ENCODE measurements around the gene TVP23A. TPM values are rescaled to one million over a fixed set of nuclear protein-coding genes. Genes with fewer than 3 reads are reported as not detected.

Gene TVP23A
- total RNA-seq, 4 donors from 2014 or later: 0.13 to 0.45 TPM; not detected in 2

DNA sequence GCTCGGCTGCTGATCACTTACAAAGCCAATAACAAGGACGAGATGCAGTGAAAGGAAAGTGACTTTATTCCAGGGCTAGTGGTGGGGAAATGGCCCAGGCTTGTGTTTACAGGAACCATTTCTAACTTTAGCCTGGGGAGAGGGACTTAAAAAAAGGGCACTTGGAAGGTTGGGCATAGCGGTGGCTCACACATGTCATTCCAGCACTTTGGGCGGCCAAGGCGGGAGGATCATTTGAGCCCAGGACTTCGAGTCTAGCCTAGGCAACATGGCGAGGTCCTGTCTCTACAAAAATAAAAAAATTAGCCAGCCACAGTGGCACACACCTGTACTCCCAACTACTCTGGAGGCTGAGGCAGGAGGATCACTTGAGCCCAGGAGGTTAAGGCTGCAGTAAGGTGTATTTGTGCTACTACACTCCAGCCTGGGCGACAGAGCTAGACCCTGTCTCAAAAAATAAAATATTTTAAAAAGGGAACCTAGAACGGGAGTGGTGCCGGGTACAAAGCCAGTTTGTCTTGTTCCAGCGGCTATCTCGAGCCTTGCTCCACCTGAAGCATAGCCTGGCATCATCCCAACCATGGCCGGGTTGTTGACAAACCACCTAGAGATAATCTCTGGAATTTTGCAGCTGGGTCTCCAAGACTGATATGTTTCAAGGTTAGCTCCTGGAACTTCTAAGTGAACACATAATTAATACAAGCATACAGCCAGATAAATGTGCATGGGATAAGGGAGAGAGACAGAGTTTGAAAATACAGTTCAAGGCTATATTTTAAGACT, 5.7 kb upstream of the TVP23A start:
- peak overlapping the region in 2 of 3 donors; percentile 95 to 99 for H3K27ac ChIP-seq
- DNase-seq: peak; percentile 82 to 90
- no peaks in the 10 kb centered on the region for H3K9me3 ChIP-seq
- TF ChIP-seq, protein P1, sequence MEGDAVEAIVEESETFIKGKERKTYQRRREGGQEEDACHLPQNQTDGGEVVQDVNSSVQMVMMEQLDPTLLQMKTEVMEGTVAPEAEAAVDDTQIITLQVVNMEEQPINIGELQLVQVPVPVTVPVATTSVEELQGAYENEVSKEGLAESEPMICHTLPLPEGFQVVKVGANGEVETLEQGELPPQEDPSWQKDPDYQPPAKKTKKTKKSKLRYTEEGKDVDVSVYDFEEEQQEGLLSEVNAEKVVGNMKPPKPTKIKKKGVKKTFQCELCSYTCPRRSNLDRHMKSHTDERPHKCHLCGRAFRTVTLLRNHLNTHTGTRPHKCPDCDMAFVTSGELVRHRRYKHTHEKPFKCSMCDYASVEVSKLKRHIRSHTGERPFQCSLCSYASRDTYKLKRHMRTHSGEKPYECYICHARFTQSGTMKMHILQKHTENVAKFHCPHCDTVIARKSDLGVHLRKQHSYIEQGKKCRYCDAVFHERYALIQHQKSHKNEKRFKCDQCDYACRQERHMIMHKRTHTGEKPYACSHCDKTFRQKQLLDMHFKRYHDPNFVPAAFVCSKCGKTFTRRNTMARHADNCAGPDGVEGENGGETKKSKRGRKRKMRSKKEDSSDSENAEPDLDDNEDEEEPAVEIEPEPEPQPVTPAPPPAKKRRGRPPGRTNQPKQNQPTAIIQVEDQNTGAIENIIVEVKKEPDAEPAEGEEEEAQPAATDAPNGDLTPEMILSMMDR (IDR thresholded peaks at IDR 0.05): no peak
- TF ChIP-seq POLR2A (IDR thresholded peaks at IDR 0.05): no peak
- no peaks in the 10 kb centered on the region for H3K36me3 ChIP-seq
- peaks cover 39 to 54% of the 10 kb centered on the region in 2 donors for H3K4me1 ChIP-seq
- H3K4me3 ChIP-seq (replicated peaks in 1 of 3): no peak overlapping the region
- H3K27me3 ChIP-seq: no peaks in the 10 kb centered on the region
- intact Hi-C loops (cut with DNase I): loop anchor here (10.0 kb wide), 1 partner anchor 80 kb away; the partner anchor contains the start of gene NUBP1
- WGBS, 2 donors: 76% methylated on average over 13 of the region's 13 CpGs

DNA sequence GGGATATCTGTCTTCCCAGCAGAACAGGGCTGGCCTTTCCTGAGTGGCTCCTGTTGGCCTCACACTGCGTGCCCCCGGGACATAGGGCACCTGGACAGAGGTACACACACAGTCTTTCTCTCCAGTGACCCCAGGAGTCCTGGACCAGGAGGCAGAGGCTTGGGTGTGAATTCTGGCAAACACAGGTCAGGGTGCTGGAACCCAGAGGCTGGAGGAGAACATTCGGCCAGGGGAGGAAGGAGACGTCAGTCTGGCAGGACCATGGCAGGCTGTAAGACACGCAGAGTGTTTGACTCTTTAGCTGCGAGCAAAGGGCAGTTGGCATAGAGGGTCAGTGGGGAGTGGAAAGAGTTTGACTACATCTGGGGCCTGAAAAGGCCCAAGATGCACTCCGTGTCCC, 4.1 kb upstream of the TVP23A start:
- no peaks in the 10 kb centered on the region for H3K27me3 ChIP-seq
- peaks cover 25 to 38% of the 10 kb centered on the region in 2 donors for H3K4me1 ChIP-seq
- 95% methylated on average over 5 to 7 of the region's 7 CpGs for WGBS, 2 donors
- H3K27ac ChIP-seq: no peak overlapping the region
- no peak for DNase-seq
- H3K9me3 ChIP-seq: no peaks in the 10 kb centered on the region
- no peaks in the 10 kb centered on the region for H3K36me3 ChIP-seq
- TF ChIP-seq POLR2A (IDR thresholded peaks at IDR 0.05): no peak
- TF ChIP-seq, protein P1 (IDR thresholded peaks at IDR 0.05): no peak
- intact Hi-C loops (cut with DNase I): loop anchor here (10.0 kb wide), 1 partner anchor 78 kb away; the partner anchor contains the start of gene NUBP1
- H3K4me3 ChIP-seq (replicated peaks in 1 of 3): no peak overlapping the region

DNA sequence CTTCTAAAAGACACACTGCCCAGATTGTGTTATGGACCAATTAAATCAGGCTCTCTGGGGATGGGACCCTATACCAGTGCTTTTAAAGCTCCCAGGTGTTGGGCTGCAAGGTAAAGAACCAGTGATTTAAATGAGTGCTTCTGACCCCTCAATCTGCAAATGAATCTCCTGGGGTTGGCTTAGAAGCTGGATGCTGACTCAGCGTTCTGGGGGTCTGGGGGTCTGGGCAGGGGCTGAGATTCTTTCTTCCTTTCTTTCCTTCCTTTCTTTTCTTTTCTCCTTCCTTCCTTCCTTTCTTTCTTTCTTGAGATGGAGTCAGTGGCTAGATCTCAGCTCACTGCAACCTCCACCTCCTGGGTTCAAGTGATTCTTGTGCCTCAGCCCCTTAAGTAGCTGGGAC, 2.0 kb upstream of the TVP23A start:
- H3K27ac ChIP-seq: no peak overlapping the region
- no peak for TF ChIP-seq POLR2A (IDR thresholded peaks at IDR 0.05)
- TF ChIP-seq, protein P1 (IDR thresholded peaks at IDR 0.05): no peak
- H3K27me3 ChIP-seq: no peaks in the 10 kb centered on the region
- DNase-seq: no peak
- H3K36me3 ChIP-seq: no peaks in the 10 kb centered on the region
- peaks cover 6 to 16% of the 10 kb centered on the region in 2 donors for H3K4me1 ChIP-seq
- intact Hi-C loops (cut with DNase I): loop anchor here (10.0 kb wide), 1 partner anchor 76 kb away; the partner anchor contains the start of gene NUBP1
- 43 to 68% methylated on average over 1 of the region's 1 CpG for WGBS, 2 donors
- no peaks in the 10 kb centered on the region for H3K9me3 ChIP-seq
- no peak overlapping the region for H3K4me3 ChIP-seq (replicated peaks in 1 of 3)

DNA sequence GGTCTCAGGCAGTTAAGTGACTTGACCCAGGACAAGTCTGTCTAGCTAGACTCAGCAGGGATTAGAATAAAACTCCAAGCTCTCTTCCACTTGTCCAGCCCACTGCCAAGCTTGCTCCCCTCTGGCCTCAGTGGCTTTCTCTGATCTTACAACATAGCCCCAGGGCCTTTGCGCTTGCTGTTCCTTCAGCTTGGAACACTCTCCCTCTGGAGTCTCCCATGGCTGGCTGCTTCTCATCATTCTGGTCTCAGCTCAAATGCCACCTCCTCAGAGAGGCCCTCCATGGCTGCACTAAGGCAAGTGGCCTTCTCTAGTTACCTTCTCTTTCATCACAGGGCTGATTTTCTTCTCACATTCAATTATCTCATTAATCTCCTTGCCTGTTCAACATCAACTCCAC, 1.1 kb downstream of the TVP23A start:
- TF ChIP-seq, protein P1 (IDR thresholded peaks at IDR 0.05): no peak
- no peak for TF ChIP-seq POLR2A (IDR thresholded peaks at IDR 0.05)
- no peaks in the 10 kb centered on the region for H3K4me1 ChIP-seq
- intact Hi-C loops (cut with DNase I): no loop called here
- no peaks in the 10 kb centered on the region for H3K27me3 ChIP-seq
- no peaks in the 10 kb centered on the region for H3K9me3 ChIP-seq
- 97 to 100% methylated on average over 1 of the region's 1 CpG for WGBS, 2 donors
- no peaks in the 10 kb centered on the region for H3K36me3 ChIP-seq
- no peak for DNase-seq
- H3K27ac ChIP-seq: no peak overlapping the region
- H3K4me3 ChIP-seq (replicated peaks in 1 of 3): no peak overlapping the region

DNA sequence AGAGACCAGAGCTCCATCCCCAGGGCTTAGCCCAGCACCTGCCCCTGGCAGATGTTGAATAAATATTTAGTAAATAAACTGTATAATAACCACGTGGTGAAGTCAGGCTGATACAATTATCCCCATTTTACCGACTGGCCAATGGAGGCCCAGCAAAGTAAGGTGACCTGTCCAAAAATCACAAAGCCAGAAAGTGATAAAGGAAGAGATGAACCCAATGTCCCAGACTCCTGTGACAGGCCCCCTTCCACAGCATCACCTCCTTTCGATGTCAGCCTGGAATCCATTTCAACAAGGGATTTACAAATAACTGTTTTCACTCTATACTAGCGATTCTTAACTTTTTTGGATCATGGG, 5.5 kb downstream of the TVP23A start:
- H3K36me3 ChIP-seq: no peaks in the 10 kb centered on the region
- TF ChIP-seq POLR2A (IDR thresholded peaks at IDR 0.05): no peak
- TF ChIP-seq, protein P1 (IDR thresholded peaks at IDR 0.05): no peak
- intact Hi-C loops (cut with DNase I): no loop called here
- H3K27me3 ChIP-seq: no peaks in the 10 kb centered on the region
- H3K4me1 ChIP-seq: no peaks in the 10 kb centered on the region
- H3K9me3 ChIP-seq: no peaks in the 10 kb centered on the region
- 84 to 86% methylated on average over 4 of the region's 4 CpGs for WGBS, 2 donors
- no peak overlapping the region for H3K4me3 ChIP-seq (replicated peaks in 1 of 3)
- no peak overlapping the region for H3K27ac ChIP-seq
- no peak for DNase-seq
